CD14-positive monocyte (primary cell): Measurements from ENCODE around the gene EFNA1. TPM values are rescaled to one million over a fixed set of nuclear protein-coding genes. Genes with fewer than 3 reads are reported as not detected.

Experiments
- DNase-seq, 3 donors: peaks; one replicate each; pipeline ENCODE4 v3.0.0-alpha.2; 2011 to 2022
- H2AFZ ChIP-seq: 2 replicates; pipeline ENCODE4 v1.6.0; 2012; ENCODE audit warnings: mild to moderate bottlenecking, low read depth, low read length, inconsistent platforms; ENCODE audit not compliant: insufficient read depth, poor library complexity, severe bottlenecking
- H3K27ac ChIP-seq, 2 donors: 1 replicate in 1 of 2; 2 replicates in 1 of 2; pipeline ENCODE4 v1.5.1; 2012 to 2013; ENCODE audit warnings: low read length in 2 of 2, control low read depth in 1 of 2, inconsistent platforms in 1 of 2, low read depth in 1 of 2, mild to moderate bottlenecking in 1 of 2
- H3K27me3 ChIP-seq, 2 donors: one replicate each; pipeline versions ENCODE4 v1.6.0 to v1.6.1; 2011 to 2013; ENCODE audit warnings: low read length in 2 of 2; ENCODE audit not compliant: control insufficient read depth in 2 of 2, insufficient read depth in 2 of 2
- H3K36me3 ChIP-seq, 2 donors: replicated peaks in 1 of 2; 1 replicate in 1 of 2; 2 replicates in 1 of 2; pipeline versions ENCODE4 v1.5.1 to v1.6.1; 2012 to 2013; ENCODE audit warnings: low read length in 2 of 2, control low read depth in 1 of 2, inconsistent platforms in 1 of 2, mild to moderate bottlenecking in 1 of 2; ENCODE audit not compliant: insufficient read depth in 2 of 2, control insufficient read depth in 1 of 2
- H3K4me1 ChIP-seq, 2 donors: 1 replicate in 1 of 2; 2 replicates in 1 of 2; pipeline versions ENCODE4 v1.5.1 to v1.6.1; 2012 to 2013; ENCODE audit warnings: low read length in 2 of 2, control low read depth in 1 of 2, inconsistent platforms in 1 of 2, mild to moderate bottlenecking in 1 of 2, moderate library complexity in 1 of 2; ENCODE audit not compliant: insufficient read depth in 2 of 2, control insufficient read depth in 1 of 2
- H3K4me2 ChIP-seq: replicated peaks from 2 replicates; pipeline ENCODE3; 2012; ENCODE audit warnings: low read length, moderate library complexity, mild to moderate bottlenecking; ENCODE audit not compliant: poor library complexity, severe bottlenecking; ENCODE audit errors: extremely low read depth
- H3K4me3 ChIP-seq, 3 experiments: fragments of 200-600 bp in 1 of 3; sonication (generic) in 1 of 3; replicated peaks in 1 of 3; 1 replicate in 2 of 3; 2 replicates in 1 of 3; pipeline ENCODE4 v1.5.1; 2011 to 2013; ENCODE audit warnings: low read length in 3 of 3, mild to moderate bottlenecking in 3 of 3, control low read depth in 2 of 3, low read depth in 2 of 3, inconsistent platforms in 1 of 3, moderate library complexity in 1 of 3
- H3K79me2 ChIP-seq: 2 replicates; pipeline ENCODE4 v1.6.0; 2012; ENCODE audit warnings: mild to moderate bottlenecking, control low read depth, inconsistent platforms, low read length, moderate library complexity; ENCODE audit not compliant: insufficient read depth
- H3K9ac ChIP-seq: 2 replicates; pipeline ENCODE4 v1.6.0; 2017; ENCODE audit warnings: low read length, mild to moderate bottlenecking; ENCODE audit not compliant: insufficient read depth, poor library complexity, severe bottlenecking
- H3K9me3 ChIP-seq, 2 donors: replicated peaks in 1 of 2; 1 replicate in 1 of 2; 2 replicates in 1 of 2; pipeline versions ENCODE4 v1.5.1 to v1.6.1; 2012 to 2013; ENCODE audit warnings: low read length in 2 of 2, control low read depth in 1 of 2; ENCODE audit not compliant: control insufficient read depth in 1 of 2, insufficient read depth in 1 of 2
- H4K20me1 ChIP-seq: 2 replicates; pipeline ENCODE4 v1.6.0; 2012; ENCODE audit warnings: mild to moderate bottlenecking, low read length, control low read depth, moderate library complexity; ENCODE audit not compliant: insufficient read depth
- H3K27ac Mint-ChIP-seq, 7 donors: one replicate each; pipeline ENCODE4 v1.8.0; 2020; ENCODE audit warnings: mild to moderate bottlenecking in 7 of 7, mixed read lengths in 7 of 7, moderate library complexity in 6 of 7, inconsistent platforms in 2 of 7
- H3K27me3 Mint-ChIP-seq, 3 donors: one replicate each; pipeline ENCODE4 v1.8.0; 2021 to 2022; ENCODE audit warnings: low read depth in 3 of 3, mild to moderate bottlenecking in 3 of 3, mixed read lengths in 3 of 3, moderate library complexity in 3 of 3, inconsistent platforms in 1 of 3
- H3K36me3 Mint-ChIP-seq, 2 donors: one replicate each; pipeline ENCODE4 v1.8.0; 2020; ENCODE audit warnings: mixed read lengths in 2 of 2, inconsistent platforms in 1 of 2, mild to moderate bottlenecking in 1 of 2
- H3K4me1 Mint-ChIP-seq: one replicate; pipeline ENCODE4 v1.8.0; 2020; ENCODE audit warnings: mild to moderate bottlenecking, mixed read lengths
- H3K4me3 Mint-ChIP-seq, 2 donors: one replicate each; pipeline ENCODE4 v1.8.0; 2020; ENCODE audit warnings: mild to moderate bottlenecking in 2 of 2, mixed read lengths in 2 of 2, moderate library complexity in 1 of 2
- H3K9me3 Mint-ChIP-seq, 7 donors: one replicate each; pipeline ENCODE4 v1.8.0; 2020 to 2022; ENCODE audit warnings: mixed read lengths in 7 of 7, mild to moderate bottlenecking in 6 of 7, moderate library complexity in 6 of 7, inconsistent platforms in 2 of 7
- WGBS: methylation state at CpG from one replicate; pipeline ENCODE4 v1.1.5; 2013; ENCODE audit warnings: missing lambda C conversion rate; ENCODE audit not compliant: insufficient coverage; 5-methylcytosine and 5-hydroxymethylcytosine counted together
- intact Hi-C, 2 donors: fragments of 100-400 bp; cut with micrococcal nuclease; formaldehyde crosslinking; loops; one replicate each; pipeline versions ENCODE4 v1.15.0 to v1.15.1; 2023
- polyA plus RNA-seq, 3 donors: library from polyadenylated mRNA; depleted of rRNA in 1 of 3; unstranded in 2 of 3; stranded (reverse) in 1 of 3; fragments of 300-500 nt in 2 of 3; fragments of >200 nt in 1 of 3; fragmentation: Illumina TruSeq in 2 of 3; gene quantifications; 1 replicate in 2 of 3; 2 replicates in 1 of 3; pipeline ENCODE4 v1.2.3, GENCODE V29; 2012 to 2021
- TF ChIP-seq, protein P1 (sequence below): fragments of 200-600 bp; IDR thresholded peaks from one replicate; pipeline ENCODE4 v1.8.0; 2022; ENCODE audit warnings: antibody characterized with exemption, mild to moderate bottlenecking

The EFNA1 gene
- polyA plus RNA-seq, 3 donors = 1.2 TPM; not detected in 2

DNA sequence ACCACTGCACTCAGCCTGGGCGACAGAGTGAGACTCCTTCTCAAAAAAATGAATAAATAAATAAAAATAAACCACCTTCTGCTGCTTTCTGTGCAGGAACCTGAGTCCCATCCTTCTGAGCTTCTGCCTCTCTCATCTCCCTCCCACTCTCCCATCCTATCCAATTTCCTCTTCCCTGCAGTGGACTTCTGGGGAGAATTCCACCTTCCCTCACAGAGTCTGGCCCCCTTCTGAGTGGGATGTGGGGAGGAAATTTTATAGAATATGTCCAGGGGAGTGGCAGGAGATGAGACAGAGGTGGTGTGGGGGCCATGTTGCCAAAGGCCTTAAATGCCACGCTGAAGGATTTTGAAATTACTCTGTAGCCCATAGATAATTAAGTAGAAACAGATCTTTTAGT, 5.4 kb upstream of the EFNA1 start:
- no peak overlapping the region for H3K27ac Mint-ChIP-seq
- peaks cover 30 to 65% (median 42%) of the 10 kb centered on the region in 3 donors for H3K27me3 Mint-ChIP-seq
- Histone ChIP-seq H3K4me2 (no peak overlapping the region), H3K4me1 (peaks cover 8 to 10% of the 10 kb centered on the region in 2 donors), H4K20me1 (no peaks in the 10 kb centered on the region), H3K9ac (no peak overlapping the region), H3K79me2 (no peaks in the 10 kb centered on the region), H3K9me3 (peaks cover 0 to 4% of the 10 kb centered on the region in 2 donors), H3K36me3 (no peaks in the 10 kb centered on the region), H3K27ac (no peak overlapping the region), H2AFZ (no peak overlapping the region), H3K4me3 (no peak overlapping the region), H3K27me3 (peaks cover 18 to 34% of the 10 kb centered on the region in 2 donors)
- H3K9me3 Mint-ChIP-seq = peaks cover 0 to 13% (median 6%) of the 10 kb centered on the region in 7 donors
- TF ChIP-seq, protein P1, sequence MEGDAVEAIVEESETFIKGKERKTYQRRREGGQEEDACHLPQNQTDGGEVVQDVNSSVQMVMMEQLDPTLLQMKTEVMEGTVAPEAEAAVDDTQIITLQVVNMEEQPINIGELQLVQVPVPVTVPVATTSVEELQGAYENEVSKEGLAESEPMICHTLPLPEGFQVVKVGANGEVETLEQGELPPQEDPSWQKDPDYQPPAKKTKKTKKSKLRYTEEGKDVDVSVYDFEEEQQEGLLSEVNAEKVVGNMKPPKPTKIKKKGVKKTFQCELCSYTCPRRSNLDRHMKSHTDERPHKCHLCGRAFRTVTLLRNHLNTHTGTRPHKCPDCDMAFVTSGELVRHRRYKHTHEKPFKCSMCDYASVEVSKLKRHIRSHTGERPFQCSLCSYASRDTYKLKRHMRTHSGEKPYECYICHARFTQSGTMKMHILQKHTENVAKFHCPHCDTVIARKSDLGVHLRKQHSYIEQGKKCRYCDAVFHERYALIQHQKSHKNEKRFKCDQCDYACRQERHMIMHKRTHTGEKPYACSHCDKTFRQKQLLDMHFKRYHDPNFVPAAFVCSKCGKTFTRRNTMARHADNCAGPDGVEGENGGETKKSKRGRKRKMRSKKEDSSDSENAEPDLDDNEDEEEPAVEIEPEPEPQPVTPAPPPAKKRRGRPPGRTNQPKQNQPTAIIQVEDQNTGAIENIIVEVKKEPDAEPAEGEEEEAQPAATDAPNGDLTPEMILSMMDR = no peak
- peaks cover 3 to 6% of the 10 kb centered on the region in 2 donors for H3K36me3 Mint-ChIP-seq
- WGBS = 80% methylated on average over 1 of the region's 2 CpGs
- H3K4me1 Mint-ChIP-seq = peaks cover 9% of the 10 kb centered on the region
- no peak for DNase-seq
- H3K4me3 Mint-ChIP-seq = no peak overlapping the region
- intact Hi-C loops = no loop called here

DNA sequence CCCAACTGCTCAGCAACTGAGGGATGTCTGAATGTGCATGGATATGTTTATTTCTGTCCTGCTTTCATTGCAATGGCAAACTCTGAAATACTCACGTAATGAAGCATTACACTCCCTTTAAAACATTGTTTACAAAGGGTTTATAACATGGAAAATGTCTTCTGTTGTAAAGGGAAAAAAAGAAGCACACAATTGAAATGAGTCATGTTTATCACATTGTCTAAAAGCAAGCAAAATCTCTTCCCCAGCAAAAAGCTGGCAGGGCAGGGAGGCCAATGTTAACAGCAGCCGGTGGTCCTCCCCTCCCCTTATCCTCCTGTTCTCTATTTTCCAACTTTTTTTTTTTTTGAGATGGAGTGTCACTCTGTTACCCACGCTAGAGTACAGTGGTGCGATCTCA, 3.9 kb upstream of the EFNA1 start:
- Histone ChIP-seq H3K27ac (no peak overlapping the region), H3K4me1 (peaks cover 21 to 24% of the 10 kb centered on the region in 2 donors), H3K4me2 (no peak overlapping the region), H3K36me3 (no peaks in the 10 kb centered on the region), H3K4me3 (no peak overlapping the region), H4K20me1 (no peaks in the 10 kb centered on the region), H3K9me3 (peaks cover 0 to 10% of the 10 kb centered on the region in 2 donors), H3K9ac (no peak overlapping the region), H3K27me3 (peaks cover 29 to 48% of the 10 kb centered on the region in 2 donors), H2AFZ (no peak overlapping the region), H3K79me2 (no peaks in the 10 kb centered on the region)
- H3K27me3 Mint-ChIP-seq = peaks cover 44 to 75% (median 57%) of the 10 kb centered on the region in 3 donors
- no peak for DNase-seq
- no peak overlapping the region for H3K27ac Mint-ChIP-seq
- peaks cover 0 to 17% (median 9%) of the 10 kb centered on the region in 7 donors for H3K9me3 Mint-ChIP-seq
- intact Hi-C loops = no loop called here
- WGBS = no CpG with 5 or more reads among the region's 4 CpGs
- H3K36me3 Mint-ChIP-seq = peaks cover 5 to 17% of the 10 kb centered on the region in 2 donors
- TF ChIP-seq, protein P1 = no peak
- no peak overlapping the region for H3K4me3 Mint-ChIP-seq
- peaks cover 22% of the 10 kb centered on the region for H3K4me1 Mint-ChIP-seq
